Cardiac fibroblast (primary cell): ENCODE data around the gene ZNF320.
"Not testable (repeated sequence)": the region's sequence is repeated elsewhere in the genome, so short reads cannot be mapped to it uniquely, and the experiment has no call there.

ENCODE experiments used
- DNase-seq, 2 donors: peaks; one replicate each; pipeline versions ENCODE4 v3.0.0 to v3.0.0-alpha.2; 2010; ENCODE audit warnings: low read depth in 2 of 2
- H3K4me3 ChIP-seq, 2 donors: replicated peaks in 1 of 2; 1 replicate in 1 of 2; 2 replicates in 1 of 2; pipeline ENCODE4 v1.5.1; 2011; ENCODE audit warnings: low read depth in 2 of 2, low read length in 2 of 2, mild to moderate bottlenecking in 2 of 2, moderate library complexity in 1 of 2
- TF ChIP-seq, protein P1 (sequence below): IDR thresholded peaks from one replicate; pipeline ENCODE4 v1.5.1; 2011; ENCODE audit warnings: low read depth, mild to moderate bottlenecking, low read length, inconsistent platforms

ZNF320 gene

GRCh38 chr19:52897138-52897935 is at the start of gene ZNF320:
Gene ZNF320, minus strand, starts transcription at chr19:52897635. Its CDS starts 7,380 bp downstream, at chr19:52890255.
- peak within 1 kb of the TSS; percentile 74 to 82 for H3K4me3 ChIP-seq
- TF ChIP-seq, protein P1, sequence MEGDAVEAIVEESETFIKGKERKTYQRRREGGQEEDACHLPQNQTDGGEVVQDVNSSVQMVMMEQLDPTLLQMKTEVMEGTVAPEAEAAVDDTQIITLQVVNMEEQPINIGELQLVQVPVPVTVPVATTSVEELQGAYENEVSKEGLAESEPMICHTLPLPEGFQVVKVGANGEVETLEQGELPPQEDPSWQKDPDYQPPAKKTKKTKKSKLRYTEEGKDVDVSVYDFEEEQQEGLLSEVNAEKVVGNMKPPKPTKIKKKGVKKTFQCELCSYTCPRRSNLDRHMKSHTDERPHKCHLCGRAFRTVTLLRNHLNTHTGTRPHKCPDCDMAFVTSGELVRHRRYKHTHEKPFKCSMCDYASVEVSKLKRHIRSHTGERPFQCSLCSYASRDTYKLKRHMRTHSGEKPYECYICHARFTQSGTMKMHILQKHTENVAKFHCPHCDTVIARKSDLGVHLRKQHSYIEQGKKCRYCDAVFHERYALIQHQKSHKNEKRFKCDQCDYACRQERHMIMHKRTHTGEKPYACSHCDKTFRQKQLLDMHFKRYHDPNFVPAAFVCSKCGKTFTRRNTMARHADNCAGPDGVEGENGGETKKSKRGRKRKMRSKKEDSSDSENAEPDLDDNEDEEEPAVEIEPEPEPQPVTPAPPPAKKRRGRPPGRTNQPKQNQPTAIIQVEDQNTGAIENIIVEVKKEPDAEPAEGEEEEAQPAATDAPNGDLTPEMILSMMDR = no peak
- DNase-seq = peak; percentile 93 to 94

DNA sequence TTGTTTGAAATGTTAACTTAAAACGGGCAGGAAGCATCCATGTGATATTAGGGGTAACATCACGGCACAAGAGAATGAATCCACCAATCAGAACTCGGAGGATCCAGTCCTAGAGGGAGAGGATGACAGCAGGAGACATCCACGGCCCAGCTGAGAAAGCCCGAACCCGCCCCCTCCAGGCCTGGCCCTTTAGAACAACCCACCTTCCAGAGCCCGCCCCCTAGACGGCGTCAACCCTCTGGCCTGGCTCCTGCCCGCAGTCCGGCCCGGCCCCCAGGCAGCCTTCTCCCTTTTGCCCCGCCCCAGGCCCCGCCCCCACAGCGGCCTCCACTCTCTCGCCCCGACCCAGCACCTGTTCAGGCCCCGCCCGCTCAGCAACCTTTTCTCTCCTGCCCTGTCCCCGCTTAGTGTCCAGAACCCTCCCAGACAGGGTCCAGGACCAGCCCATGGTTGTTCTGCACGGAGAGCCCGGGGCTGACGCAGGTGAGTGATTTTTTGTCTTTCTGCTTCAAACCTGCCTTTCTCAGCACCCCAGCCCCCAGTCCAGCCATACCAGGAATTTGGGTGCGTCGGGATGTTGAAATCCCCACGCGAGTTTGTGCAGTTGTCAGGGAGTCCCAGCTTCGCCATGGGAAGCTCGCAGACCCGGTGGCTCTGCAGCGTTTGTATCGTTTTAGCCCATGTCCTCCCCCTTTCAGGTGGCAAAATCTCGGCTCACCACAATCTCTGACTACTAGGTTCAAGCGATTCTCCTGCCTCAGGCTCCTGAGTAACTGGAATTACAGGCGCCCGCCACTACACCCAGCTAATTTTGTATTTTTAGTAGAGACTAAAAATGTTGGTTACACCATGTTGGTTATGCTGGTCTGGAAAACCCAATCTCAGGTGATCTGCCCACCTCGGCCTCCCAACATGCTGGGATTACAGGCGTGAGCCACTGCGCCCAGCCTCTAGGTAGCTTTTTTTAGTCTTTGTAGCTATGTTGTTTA is 49.2 kb upstream of the ZNF320 start:
- TF ChIP-seq, protein P1 = no peak
- DNase-seq = peak in 1 of 2 donors; percentile 14
- no peak overlapping the region for H3K4me3 ChIP-seq

- H3K4me3 ChIP-seq = no peak overlapping the region
- TF ChIP-seq, protein P1 = no peak
- DNase-seq = no peak
These were observed 48.4 kb upstream of the ZNF320 start for GRCh38 chr19:52945652-52946321.

DNA sequence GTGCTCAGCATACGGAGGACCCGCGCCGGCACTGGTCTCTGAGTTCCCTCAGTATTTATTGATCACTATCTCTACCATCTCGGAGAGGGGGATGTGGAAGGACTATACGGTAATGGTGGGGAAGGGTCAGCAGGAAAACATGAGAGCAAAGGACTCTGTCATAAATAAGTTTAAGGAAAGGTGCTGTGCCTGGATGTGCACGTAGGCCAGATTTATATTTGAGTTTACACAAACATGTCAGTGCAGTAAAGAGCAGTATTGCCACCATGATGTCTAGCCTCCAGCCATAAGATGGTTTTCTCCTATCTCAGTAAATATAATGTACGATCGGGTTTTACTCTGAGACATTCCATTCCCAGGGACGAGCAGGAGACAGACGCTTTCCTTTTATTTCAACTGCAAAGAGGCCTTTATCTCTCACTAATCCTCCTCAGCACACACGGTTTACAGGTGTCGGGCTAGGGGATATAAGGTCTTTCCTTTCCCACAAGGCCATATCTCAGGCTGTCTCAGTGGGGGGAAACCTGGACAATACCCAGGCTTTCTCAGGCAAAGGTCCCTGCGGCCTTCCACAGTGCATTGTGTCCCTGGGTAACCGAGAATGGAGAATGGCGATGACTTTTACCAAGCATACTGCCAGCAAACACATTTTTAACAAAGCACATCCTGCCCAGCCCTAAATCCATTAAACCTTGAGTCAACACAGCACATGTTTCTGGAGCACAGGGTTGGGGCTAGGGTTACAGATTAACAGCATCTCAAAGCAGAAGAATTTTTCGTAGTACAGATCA is 47.5 kb upstream of the ZNF320 start:
- not testable (repeated sequence) for H3K4me3 ChIP-seq, DNase-seq

- no peak overlapping the region for H3K4me3 ChIP-seq
- DNase-seq = no peak
- TF ChIP-seq, protein P1 = no peak
These were observed 46.6 kb upstream of the ZNF320 start for GRCh38 chr19:52943884-52944643.

DNA sequence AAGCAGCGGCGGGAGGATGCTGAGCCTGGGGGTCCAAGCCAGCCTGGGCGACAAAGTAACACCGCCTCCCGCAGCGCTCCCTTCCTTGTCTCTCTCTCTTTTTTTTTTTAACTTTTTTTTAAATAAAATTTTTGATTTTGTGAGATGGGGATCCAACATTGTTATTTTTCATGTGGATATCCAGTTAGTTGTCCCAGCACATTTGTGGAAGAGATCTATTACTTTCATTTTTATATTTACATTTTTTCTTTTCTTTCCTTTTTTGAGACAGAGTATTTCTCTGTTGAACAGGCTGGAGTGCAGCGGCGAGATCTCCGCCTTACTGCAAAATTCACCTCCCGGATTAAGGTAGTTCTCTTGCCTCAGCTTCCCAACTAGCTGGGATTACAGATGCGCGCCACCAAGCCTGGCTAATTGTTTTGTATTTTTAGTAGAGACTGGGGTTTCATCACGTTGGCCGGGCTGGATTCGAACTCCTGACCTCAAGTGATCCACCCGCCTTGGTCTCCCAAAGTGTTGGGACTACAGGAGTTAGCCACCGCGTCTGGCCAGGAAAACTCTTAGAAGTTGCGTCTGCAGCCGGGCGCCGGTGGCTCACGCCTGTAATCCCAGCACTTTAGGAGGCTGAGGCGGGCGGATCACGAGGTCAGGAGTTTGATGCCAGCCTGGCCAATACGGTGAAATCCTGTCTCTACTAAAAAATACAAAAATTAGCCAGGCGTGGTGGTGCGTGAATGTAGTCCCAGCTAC is 45.9 kb upstream of the ZNF320 start:
- DNase-seq = no peak
- TF ChIP-seq, protein P1 = no peak
- peak overlapping the region; percentile 77 to 80 for H3K4me3 ChIP-seq
